ENCODE data around the gene HPCAL1. TPM values are rescaled to one million over a fixed set of nuclear protein-coding genes. Genes with fewer than 3 reads are reported as not detected.

HPCAL1 gene
- total RNA-seq, 1 donor from 2014 or later, result 17.3 TPM

DNA sequence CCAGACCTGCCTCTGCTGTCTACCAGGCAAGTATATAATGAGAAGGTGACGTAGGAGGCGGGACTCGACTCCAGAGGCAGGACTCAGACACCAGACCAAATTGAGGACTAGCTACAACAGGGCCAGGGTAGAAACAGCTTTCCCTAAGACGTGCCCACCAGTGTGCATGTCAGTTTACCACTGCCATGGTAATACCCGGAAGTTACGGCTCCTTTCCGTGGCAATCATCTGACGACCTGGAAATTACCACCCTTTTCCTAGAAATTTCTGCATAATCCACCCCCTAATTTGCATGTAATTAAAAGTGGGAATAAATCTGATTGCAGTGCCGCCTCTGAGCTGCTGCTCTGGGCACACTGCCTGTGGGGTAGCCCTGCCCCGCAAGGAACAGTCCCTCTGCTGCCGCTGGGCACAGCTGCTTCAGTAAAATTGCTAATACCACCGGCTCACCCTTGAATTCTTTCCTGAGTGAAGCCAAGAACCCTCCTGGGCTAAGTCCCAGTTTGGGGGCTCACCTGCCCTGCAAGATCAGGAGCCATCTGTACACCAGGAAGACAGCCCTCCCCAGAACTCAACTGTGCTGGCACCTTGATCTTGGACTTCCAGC, 86.4 kb downstream of the HPCAL1 start:
- H3K36me3 Mint-ChIP-seq (ENCODE audit: low read depth), result no peaks in the 10 kb centered on the region
- TF ChIP-seq, protein P1, sequence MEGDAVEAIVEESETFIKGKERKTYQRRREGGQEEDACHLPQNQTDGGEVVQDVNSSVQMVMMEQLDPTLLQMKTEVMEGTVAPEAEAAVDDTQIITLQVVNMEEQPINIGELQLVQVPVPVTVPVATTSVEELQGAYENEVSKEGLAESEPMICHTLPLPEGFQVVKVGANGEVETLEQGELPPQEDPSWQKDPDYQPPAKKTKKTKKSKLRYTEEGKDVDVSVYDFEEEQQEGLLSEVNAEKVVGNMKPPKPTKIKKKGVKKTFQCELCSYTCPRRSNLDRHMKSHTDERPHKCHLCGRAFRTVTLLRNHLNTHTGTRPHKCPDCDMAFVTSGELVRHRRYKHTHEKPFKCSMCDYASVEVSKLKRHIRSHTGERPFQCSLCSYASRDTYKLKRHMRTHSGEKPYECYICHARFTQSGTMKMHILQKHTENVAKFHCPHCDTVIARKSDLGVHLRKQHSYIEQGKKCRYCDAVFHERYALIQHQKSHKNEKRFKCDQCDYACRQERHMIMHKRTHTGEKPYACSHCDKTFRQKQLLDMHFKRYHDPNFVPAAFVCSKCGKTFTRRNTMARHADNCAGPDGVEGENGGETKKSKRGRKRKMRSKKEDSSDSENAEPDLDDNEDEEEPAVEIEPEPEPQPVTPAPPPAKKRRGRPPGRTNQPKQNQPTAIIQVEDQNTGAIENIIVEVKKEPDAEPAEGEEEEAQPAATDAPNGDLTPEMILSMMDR (conservative IDR thresholded peaks at IDR 0.05), result no peak
- peaks cover 19% of the 10 kb centered on the region for H3K4me1 Mint-ChIP-seq
- H3K9me3 Mint-ChIP-seq, result no peaks in the 10 kb centered on the region
- H3K27ac Mint-ChIP-seq (ENCODE audit: unreplicated experiment), result no peak overlapping the region
- no peaks in the 10 kb centered on the region for H3K27me3 Mint-ChIP-seq (ENCODE audit: low read depth)
- no peak overlapping the region for H3K4me3 Mint-ChIP-seq
- no peak for DNase-seq (ENCODE audit: low read depth, low spot score)

- Mint-ChIP-seq H3K27me3 (ENCODE audit: low read depth) (no peaks in the 10 kb centered on the region), H3K4me1 (peaks cover 16% of the 10 kb centered on the region), H3K36me3 (ENCODE audit: low read depth) (no peaks in the 10 kb centered on the region), H3K4me3 (no peak overlapping the region), H3K9me3 (no peaks in the 10 kb centered on the region), H3K27ac (ENCODE audit: unreplicated experiment) (peak overlapping the region; percentile 58)
- TF ChIP-seq, protein P1 (conservative IDR thresholded peaks at IDR 0.05), result no peak
- DNase-seq (ENCODE audit: low read depth, low spot score), result no peak
Measured at GRCh38 chr2:10389573-10389972, 86.9 kb downstream of the HPCAL1 start.

- H3K27me3 Mint-ChIP-seq (ENCODE audit: low read depth), result no peaks in the 10 kb centered on the region
- TF ChIP-seq, protein P1 (conservative IDR thresholded peaks at IDR 0.05), result no peak
- H3K9me3 Mint-ChIP-seq, result no peaks in the 10 kb centered on the region
- no peak overlapping the region for H3K4me3 Mint-ChIP-seq
- peaks cover 15% of the 10 kb centered on the region for H3K4me1 Mint-ChIP-seq
- DNase-seq (ENCODE audit: low read depth, low spot score), result no peak
- H3K36me3 Mint-ChIP-seq (ENCODE audit: low read depth), result no peaks in the 10 kb centered on the region
- peak overlapping the region; percentile 43 for H3K27ac Mint-ChIP-seq (ENCODE audit: unreplicated experiment)
Measured at GRCh38 chr2:10390369-10390801, 87.7 kb downstream of the HPCAL1 start.

GRCh38 chr2:10392100-10392499, 89.4 kb downstream of the HPCAL1 start:
- DNase-seq (ENCODE audit: low read depth, low spot score), result no peak
- Mint-ChIP-seq H3K4me3 (no peak overlapping the region), H3K27me3 (ENCODE audit: low read depth) (no peaks in the 10 kb centered on the region), H3K9me3 (no peaks in the 10 kb centered on the region), H3K27ac (ENCODE audit: unreplicated experiment) (no peak overlapping the region), H3K36me3 (ENCODE audit: low read depth) (no peaks in the 10 kb centered on the region), H3K4me1 (peaks cover 10% of the 10 kb centered on the region)
- TF ChIP-seq, protein P1 (conservative IDR thresholded peaks at IDR 0.05), result no peak

GRCh38 chr2:10392548-10392947, 89.8 kb downstream of the HPCAL1 start:
- Mint-ChIP-seq H3K9me3 (no peaks in the 10 kb centered on the region), H3K4me1 (peaks cover 10% of the 10 kb centered on the region), H3K4me3 (no peak overlapping the region), H3K27ac (ENCODE audit: unreplicated experiment) (no peak overlapping the region), H3K27me3 (ENCODE audit: low read depth) (no peaks in the 10 kb centered on the region), H3K36me3 (ENCODE audit: low read depth) (no peaks in the 10 kb centered on the region)
- TF ChIP-seq, protein P1 (conservative IDR thresholded peaks at IDR 0.05), result no peak
- no peak for DNase-seq (ENCODE audit: low read depth, low spot score)

All from neural crest cell (in vitro differentiated cells).